ENCODE results near the gene RFC2.
"Not testable (repeated sequence)": the region's sequence is repeated elsewhere in the genome, so short reads cannot be mapped to it uniquely, and the experiment has no call there.

RFC2 gene

DNA sequence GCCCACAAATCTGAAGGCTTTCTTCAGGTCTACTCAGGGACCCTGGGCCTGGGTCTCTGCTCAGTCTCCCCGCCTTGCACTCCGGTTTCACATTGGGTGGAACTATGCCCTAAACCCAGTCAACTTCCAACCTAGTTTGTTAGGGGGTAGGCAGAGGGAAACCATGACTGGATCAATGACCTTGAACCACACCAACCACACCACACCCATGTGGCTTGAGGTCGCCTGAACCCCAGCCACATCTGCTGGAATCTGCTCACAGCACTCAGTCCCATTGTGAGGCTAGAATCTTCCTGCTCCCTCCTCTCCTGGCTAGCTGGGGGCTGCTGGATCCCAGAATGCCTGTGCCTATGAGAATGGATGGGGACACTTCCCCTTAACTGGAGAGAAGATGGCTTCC is 17.9 kb downstream of the RFC2 start:
- no peak overlapping the region for H3K4me3 Mint-ChIP-seq
- H3K27me3 Mint-ChIP-seq: no peaks in the 10 kb centered on the region
- H3K27ac Mint-ChIP-seq: no peak overlapping the region
- H3K9me3 Mint-ChIP-seq: no peaks in the 10 kb centered on the region
- no peak for DNase-seq
- peaks cover 2% of the 10 kb centered on the region for H3K4me1 Mint-ChIP-seq
- ATAC-seq: peak; percentile 52

DNA sequence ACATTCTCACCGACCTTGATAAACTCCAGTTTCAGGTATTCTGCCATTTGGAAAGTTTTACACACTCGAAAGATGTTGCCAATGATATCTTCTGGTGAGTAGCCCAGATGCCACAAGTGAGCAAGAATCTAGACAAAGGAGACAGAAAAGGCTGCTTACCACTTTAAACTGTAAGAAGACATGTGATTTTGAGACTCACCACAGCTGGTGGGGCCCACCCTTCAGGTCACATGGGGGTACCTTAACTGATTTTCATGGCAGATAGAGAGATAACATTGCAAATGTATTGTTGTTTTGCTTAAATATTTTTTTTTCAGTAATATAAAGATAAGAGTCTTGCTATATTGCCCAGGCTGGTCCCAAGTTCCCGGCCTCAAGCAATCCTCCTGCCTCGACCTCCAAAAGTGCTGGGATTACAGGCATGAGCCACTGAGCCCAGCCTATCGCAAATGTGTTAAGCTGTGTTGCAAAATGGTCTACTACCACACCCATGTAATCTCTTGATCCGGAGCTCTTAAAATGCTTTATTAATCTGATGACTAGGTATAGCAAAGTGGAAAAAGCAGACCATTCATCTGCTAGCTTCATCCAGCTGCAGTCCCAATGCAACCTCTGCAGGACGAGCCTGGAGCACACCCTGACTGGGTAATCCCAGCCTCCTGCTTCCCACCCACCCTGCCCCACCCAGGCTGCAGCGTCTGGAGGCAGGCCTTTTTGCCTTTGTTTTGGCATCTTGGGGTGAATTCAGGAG is 18.5 kb downstream of the RFC2 start:
- Mint-ChIP-seq H3K27ac (peak overlapping the region in 1 of 2 donors; percentile 69), H3K27me3 (no peaks in the 10 kb centered on the region), H3K9me3 (no peaks in the 10 kb centered on the region), H3K4me1 (no peaks in the 10 kb centered on the region), H3K4me3 (no peak overlapping the region)
- DNase-seq (no peak), ATAC-seq (no peak)

DNA sequence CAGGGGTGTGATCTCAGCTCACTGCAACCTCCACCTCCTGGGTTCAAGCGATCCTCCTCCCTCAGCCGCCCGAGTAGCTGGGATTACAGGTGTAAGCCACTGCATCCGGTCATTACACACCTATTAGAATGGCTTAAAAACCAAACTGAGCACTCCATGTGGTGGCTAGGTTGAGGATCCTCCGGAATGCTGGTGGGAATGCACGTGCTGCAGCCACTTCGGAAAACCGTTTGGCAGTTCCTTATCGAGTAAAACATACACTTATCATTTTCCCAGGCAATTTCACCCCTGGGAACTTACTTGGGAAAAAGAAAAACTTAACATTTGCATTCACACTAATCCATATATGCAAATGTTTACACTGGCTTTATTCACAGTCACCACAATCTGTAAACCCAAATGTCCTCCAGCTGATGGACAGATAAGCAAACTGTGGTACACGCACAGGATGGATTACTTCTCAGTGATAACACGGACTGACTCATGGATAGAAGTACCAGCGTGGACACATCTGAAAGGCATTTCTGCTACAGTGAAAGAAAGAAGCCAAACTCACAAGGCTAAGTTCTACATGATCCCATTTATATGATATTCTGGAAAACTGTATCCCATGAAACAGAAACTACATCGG is 20.4 kb downstream of the RFC2 start:
- Mint-ChIP-seq H3K4me1 (no peaks in the 10 kb centered on the region), H3K4me3 (no peak overlapping the region), H3K9me3 (no peaks in the 10 kb centered on the region), H3K27me3 (no peaks in the 10 kb centered on the region), H3K27ac (no peak overlapping the region)
- no peak for DNase-seq
- ATAC-seq: no peak

DNA sequence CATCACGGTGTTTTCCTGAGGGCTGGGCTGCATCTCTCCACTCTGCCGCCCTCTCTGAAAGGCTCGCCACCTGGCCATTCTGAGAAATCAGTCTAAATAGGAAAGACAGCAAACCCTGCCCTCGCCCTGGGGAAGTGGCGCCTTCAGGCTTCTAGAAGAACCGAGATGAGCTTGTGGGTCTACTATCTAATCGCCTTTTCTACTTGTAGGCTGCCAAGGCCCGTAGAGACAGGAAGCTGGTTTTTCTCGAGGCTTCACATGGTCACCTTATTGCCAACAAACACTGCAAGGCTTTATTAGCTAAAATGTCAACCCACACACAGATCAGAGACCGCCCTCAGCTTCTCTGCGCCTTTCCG is 23.0 kb downstream of the RFC2 start:
- Mint-ChIP-seq H3K27me3 (no peaks in the 10 kb centered on the region), H3K9me3 (no peaks in the 10 kb centered on the region), H3K4me3 (no peak overlapping the region), H3K4me1 (no peaks in the 10 kb centered on the region), H3K27ac (no peak overlapping the region)
- ATAC-seq: no peak
- no peak for DNase-seq

DNA sequence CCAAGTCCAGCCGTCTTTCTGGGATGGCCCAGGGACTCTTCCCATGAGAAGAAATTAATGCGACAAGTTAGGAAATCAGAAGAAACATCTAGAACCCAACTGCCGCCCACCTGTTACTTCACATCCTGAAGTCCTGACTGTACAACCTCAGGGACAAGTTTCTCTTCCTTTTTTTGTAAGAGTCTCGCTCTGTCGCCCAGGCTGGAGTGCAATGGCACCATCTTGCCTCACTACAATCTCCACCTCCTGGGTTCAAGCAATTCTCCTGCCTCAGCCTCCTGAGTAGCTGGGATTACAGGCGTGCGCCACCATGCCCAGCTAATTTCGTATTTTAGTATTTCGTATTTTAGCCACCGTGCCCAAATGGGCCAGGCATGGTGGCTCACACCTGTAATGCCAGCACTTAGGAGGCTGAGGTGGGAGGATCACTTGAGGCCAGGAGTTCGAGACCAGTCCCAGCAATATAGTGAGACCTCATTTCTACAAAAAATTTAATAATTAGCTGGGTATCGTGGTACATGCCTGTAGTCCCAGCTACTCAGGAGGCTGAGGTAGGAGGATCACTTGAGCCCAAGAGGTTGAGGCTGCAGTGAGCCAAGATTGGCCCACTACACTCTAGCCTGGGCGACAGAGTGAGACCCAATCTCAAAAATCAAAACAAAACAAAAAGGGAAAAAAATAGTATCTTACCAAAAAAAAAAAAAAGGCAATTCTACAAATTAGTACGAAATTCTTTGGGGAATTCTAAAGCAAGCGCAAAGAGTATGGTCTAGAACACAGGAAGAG is 23.6 kb downstream of the RFC2 start:
- ATAC-seq: no peak
- Mint-ChIP-seq H3K27ac (peak overlapping the region in 1 of 2 donors; percentile 74), H3K9me3 (no peaks in the 10 kb centered on the region), H3K27me3 (no peaks in the 10 kb centered on the region), H3K4me1 (no peaks in the 10 kb centered on the region), H3K4me3 (no peak overlapping the region)
- DNase-seq: no peak

DNA sequence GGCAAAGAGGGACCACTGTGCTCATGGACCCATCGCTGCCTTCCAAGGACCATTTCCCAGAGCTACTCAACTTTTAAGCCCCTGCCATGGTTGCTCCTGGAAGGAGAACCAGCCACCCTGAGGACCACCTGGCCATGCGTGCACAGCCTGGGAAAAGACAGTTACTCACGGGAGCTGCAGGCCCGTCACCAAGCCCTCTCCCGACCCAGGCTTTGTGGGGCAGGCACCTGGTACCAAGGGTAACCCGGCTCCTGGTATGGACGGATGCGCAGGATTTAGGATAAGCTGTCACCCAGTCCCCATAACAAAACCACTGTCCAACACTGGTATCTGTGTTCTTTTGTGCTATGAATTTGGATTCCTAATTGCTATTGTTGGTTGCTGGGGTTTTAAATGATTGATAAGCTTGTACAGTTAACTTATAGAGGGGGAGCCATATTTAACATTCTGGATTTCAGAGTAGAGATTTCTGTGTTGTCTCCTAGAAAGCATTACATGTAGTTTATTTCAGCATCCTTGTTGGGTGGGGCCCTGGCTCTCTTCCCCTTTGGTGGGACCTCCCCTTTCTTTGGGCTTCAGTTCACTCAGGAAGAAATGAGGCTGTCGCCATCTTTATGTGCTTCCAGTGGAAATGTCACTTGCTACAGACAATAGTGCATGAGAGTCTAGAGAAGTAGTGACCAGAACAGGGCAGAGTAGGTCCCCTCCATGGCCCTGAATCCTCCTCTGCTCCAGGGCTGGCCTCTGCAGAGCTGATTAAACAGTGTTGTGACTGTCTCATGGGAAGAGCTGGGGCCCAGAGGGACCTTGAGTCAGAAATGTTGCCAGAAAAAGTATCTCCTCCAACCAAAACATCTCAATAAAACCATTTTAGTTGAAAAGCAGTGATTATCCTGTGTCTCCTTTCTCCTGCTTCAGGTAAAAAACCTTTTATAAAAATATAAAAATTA is 25.0 kb downstream of the RFC2 start:
- no peaks in the 10 kb centered on the region for H3K4me1 Mint-ChIP-seq
- H3K27me3 Mint-ChIP-seq: no peaks in the 10 kb centered on the region
- DNase-seq: no peak
- H3K27ac Mint-ChIP-seq: no peak overlapping the region
- H3K9me3 Mint-ChIP-seq: no peaks in the 10 kb centered on the region
- ATAC-seq: no peak
- H3K4me3 Mint-ChIP-seq: no peak overlapping the region

DNA sequence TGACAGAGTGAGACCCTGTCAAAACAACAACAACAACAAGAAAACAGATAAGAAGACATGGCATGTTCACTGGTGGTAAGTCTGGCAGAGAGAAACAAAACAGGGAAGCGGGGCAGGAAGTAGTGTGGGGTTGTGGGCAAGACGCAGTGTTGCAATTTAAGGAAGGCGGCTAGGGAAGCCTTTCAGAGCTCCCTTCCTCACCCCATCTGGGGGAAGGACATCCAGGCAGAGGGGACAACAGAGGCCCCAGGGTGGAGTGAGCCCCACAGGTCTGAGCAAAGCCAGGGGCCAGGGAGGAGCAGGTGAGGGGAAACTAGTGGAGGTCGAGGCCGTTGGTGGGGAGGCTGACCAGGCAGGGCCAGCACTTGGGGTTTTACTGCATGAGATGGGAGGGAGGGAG is 27.6 kb downstream of the RFC2 start:
- H3K27me3 Mint-ChIP-seq: no peaks in the 10 kb centered on the region
- DNase-seq (no peak), ATAC-seq (no peak)
- no peaks in the 10 kb centered on the region for H3K4me1 Mint-ChIP-seq
- peak overlapping the region in 1 of 2 donors; percentile 38 for H3K27ac Mint-ChIP-seq
- H3K4me3 Mint-ChIP-seq: no peak overlapping the region
- H3K9me3 Mint-ChIP-seq: no peaks in the 10 kb centered on the region

DNA sequence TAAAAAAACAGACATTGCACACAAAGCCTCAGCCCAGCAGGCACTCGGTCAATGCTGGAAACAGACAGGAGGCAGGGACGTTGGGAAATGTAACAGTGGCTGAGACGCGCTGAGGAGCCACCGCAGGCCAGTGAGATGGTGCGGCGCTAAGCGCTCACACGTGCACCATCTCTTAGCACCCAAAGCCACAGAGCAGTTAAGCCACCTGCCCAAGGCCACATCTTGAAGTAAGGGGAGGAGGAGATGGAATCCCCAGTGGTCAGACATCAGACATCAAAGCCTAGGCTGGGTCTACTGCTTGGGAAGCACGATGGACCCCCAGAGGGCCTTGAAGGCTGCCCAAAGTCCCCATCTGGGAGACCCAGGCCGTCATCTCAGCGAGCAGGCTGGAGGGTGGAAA is 28.8 kb downstream of the RFC2 start:
- Mint-ChIP-seq H3K27ac (no peak overlapping the region), H3K4me1 (peaks cover under 1% of the 10 kb centered on the region), H3K4me3 (no peak overlapping the region), H3K9me3 (no peaks in the 10 kb centered on the region), H3K27me3 (no peaks in the 10 kb centered on the region)
- ATAC-seq (no peak), DNase-seq (no peak)

DNA sequence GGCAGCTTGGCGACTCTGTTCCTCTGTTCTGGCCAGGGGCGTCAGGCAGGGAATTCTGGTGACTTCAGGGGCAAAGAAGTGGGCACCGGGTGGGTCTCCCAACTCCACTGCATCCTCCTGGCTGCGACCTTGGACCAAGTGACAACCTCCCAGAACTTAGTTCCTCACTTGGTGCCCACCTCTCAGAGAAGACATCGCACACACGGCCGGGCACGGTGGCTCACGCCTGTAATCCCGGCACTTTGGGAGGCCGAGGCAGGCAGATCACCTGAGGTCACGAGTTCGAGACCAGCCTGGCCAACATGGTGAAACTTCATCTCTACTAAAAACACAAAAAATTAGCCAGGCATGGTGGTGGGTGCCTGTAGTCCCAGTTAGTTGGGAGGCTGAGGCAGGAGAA is 29.3 kb downstream of the RFC2 start:
- DNase-seq, H3K9me3 Mint-ChIP-seq, ATAC-seq, H3K4me1 Mint-ChIP-seq, H3K27me3 Mint-ChIP-seq, H3K4me3 Mint-ChIP-seq, H3K27ac Mint-ChIP-seq: not testable (repeated sequence)

DNA sequence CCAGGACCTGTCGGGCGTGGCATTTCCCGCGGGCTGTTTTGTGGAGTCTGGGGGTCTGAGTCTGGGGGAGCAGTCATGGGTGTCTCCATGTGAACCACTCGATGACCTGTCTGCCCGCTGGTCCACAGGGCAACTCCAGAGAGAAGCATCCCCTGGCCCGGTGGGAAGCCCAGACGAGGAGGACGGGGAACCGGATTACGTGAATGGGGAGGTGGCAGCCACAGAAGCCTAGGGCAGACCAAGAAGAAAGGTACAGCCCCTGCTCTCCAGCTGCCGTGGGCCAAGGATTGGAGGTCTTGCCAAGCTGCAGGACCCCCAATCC is 29.7 kb downstream of the RFC2 start:
- Mint-ChIP-seq H3K27me3 (no peaks in the 10 kb centered on the region), H3K9me3 (no peaks in the 10 kb centered on the region), H3K4me1 (peaks cover 7% of the 10 kb centered on the region), H3K27ac (no peak overlapping the region), H3K4me3 (no peak overlapping the region)
- no peak for DNase-seq
- no peak for ATAC-seq

DNA sequence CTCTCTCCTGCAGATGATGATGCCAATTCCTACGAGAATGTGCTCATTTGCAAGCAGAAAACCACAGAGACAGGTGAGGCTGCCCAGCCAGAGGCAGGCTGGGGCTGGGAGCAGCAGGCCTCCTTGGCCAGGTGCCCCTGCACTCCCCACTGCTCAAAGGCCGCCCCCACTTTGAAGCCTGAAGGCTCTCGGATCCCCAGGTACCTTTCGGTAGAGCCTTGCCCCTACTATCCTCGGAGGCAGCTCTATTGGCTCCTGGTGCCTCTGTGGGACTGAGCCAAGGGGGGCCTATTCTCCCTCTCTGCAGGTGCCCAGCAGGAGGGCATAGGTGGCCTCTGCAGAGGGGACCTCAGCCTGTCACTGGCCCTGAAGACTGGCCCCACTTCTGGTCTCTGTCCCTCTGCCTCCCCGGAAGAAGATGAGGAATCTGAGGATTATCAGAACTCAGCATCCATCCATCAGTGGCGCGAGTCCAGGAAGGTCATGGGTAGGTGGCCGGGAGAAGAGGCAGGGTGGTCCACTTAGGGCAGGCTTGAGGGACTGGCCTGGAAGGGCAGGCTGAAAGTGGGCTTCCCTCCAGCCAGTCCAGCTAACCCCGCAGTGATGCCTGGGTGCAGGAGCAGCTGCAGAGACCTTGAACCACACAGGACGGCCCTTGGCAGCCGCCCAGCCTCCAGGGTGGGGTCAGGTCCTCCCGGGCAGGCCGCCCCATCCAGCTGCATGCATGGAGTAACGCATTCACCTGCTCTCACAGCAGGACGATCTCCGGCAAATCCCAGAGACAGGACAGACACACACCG is 30.3 kb downstream of the RFC2 start:
- DNase-seq (no peak), ATAC-seq (peak; percentile 3)
- Mint-ChIP-seq H3K4me1 (peaks cover 7% of the 10 kb centered on the region), H3K27me3 (no peaks in the 10 kb centered on the region), H3K9me3 (no peaks in the 10 kb centered on the region), H3K4me3 (no peak overlapping the region), H3K27ac (peak overlapping the region in 1 of 2 donors; percentile 19)

DNA sequence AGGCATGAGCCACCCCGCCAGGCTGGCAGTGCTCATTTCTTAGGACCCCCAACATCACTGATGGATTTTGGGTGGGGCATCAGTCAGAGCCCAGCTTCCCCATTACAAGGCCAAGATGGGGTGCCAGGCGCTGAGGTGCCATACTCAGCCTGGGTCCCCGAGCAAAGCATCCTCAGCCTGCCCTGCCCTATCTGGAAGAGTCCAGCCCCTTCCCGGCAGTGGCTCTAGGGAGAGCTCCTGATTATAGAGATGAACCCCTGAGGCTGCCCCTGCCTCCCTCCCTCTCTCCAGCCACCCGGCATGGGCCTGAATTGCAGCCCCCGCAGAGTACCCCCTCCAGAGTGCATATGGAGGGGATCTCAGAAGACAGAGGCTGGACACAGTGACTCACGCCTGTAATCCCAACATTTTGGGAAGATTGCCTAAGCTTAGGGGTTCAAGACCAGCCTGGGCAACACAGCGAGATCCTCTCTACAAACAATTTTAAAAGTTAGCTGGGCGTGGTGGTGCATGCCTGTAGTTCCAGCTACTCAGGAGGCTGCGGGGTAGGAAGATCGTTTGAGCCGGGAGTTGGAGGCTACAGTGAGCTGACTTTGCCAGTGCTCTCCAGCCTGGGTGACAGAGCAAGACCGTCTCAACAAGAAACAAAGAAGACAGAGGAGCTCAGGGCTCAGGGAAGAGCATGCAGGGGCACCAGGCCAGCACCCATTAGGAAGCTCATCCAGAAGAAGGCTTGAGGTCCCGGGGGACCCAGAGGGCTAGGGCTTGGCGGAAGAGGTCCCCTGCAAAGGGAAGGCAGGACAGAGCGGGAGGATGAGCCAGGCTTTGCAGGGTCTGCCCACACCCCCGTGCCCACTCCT is 31.1 kb downstream of the RFC2 start:
- peak overlapping the region in 1 of 2 donors; percentile 60 for H3K27ac Mint-ChIP-seq
- peaks cover 10% of the 10 kb centered on the region for H3K4me1 Mint-ChIP-seq
- no peak for DNase-seq
- no peaks in the 10 kb centered on the region for H3K27me3 Mint-ChIP-seq
- no peak overlapping the region for H3K4me3 Mint-ChIP-seq
- H3K9me3 Mint-ChIP-seq: no peaks in the 10 kb centered on the region
- ATAC-seq: no peak

DNA sequence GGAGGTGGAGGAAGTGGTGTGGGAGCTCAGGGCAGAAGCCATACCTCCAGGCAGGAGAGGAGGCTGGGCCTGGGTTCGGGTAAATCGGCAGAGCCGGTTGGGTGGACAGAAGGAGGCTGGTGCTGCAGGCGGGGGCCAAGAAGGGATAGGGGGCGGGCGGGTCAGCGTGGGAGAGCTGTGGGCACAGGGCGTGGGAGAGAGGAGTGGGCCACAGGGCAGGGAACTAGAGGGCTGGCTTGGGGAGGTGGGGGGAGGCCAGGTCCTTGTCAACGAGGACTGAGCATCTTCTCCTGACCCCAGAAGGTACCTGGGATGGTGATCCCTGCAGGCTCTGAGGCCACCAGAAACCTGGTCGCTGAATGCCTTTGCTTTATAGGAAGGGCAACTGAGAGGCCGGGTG is 32.5 kb downstream of the RFC2 start:
- DNase-seq (no peak), ATAC-seq (no peak)
- Mint-ChIP-seq H3K4me3 (no peak overlapping the region), H3K4me1 (peaks cover 24% of the 10 kb centered on the region), H3K9me3 (no peaks in the 10 kb centered on the region), H3K27ac (peak overlapping the region in 1 of 2 donors; percentile 50), H3K27me3 (no peaks in the 10 kb centered on the region)

DNA sequence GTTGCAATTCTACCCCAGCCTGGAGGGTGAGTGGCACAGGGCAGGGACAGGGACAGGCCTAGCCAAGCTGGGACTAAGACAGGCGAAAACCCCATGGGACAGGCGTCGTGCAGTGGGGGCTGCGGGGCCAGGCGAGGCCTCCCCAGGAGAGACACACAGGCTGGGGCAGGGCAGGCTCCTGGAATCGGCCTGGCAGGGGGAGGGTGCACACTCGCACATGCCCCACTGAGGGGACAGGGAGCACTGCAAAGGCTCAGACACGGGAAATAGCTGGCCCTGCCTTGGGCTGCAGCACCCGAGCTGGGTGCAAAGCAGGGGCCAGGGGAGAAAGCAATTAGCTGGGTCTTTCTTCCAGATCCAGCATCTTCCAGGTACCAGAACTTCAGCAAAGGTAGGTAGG is 34.0 kb downstream of the RFC2 start:
- Mint-ChIP-seq H3K27ac (peak overlapping the region in 1 of 2 donors; percentile 71), H3K4me1 (peaks cover 35% of the 10 kb centered on the region), H3K4me3 (no peak overlapping the region), H3K9me3 (no peaks in the 10 kb centered on the region), H3K27me3 (no peaks in the 10 kb centered on the region)
- peak; percentile 3 for ATAC-seq
- no peak for DNase-seq

All from stimulated activated naive CD8-positive, alpha-beta T cell treated with anti-CD3 and anti-CD28 coated beads, Interleukin-15, amount 100 ng/mL, for 72 hours (primary cell).